ENCODE measurements around the gene RDH13. TPM values are rescaled to one million over a fixed set of nuclear protein-coding genes. Genes with fewer than 3 reads are reported as not detected.
A peak's percentile ranks its signal among the peaks of the same experiment; 100 is the strongest.

RDH13 gene
- total and polyA plus RNA-seq, 2 of the 8 experiments (the other 6 are each of a cell fraction or from before 2014, with no cell fraction given) = 15.9 to 31.5 TPM

GRCh38 chr19:55088543-55089341 lies 25.8 kb upstream of the RDH13 start:
- ChIA-PET CTCF (ENCODE audit: partially characterized antibody) (interaction anchor here (0.5 to 4.5 kb wide), 34 partner anchors 9 to 608 kb away, joined by 3 to 26 read pairs (median 4); partner anchors contain the start of genes DNAAF3, EPS8L1, PPP1R12C and TMEM238), POLR2A (ENCODE audit: partially characterized antibody) (interaction anchor here (0.6 to 8.7 kb wide), 10 partner anchors 8 to 626 kb away, joined by 3 to 72 read pairs (median 3); partner anchors contain the start of genes EPS8L1 and PPP1R12C)
- no peak overlapping the region for H3K56ac ChIP-seq (replicated peaks; ENCODE audit: insufficient read length, low read depth, low read length)
- H3K4me2 ChIP-seq (ENCODE audit: insufficient read depth in 1 of 2, low read depth in 2 of 2, low read length in 2 of 2) = peak overlapping the region; percentile 37 to 71; a peak in 3 of 4 replicates
- 0 out of 8 replicates have a peak overlapping the region, but pooled peaks of 1 of the 4 experiments have one; percentile 84 for H3K4me3 ChIP-seq (ENCODE audit: extremely low read depth in 1 of 4, insufficient read depth in 2 of 4, low read depth in 3 of 4, low read length in 4 of 4)
- peaks cover 0 to 5% (median 2%) of the 10 kb centered on the region in 4 experiments; a peak in 2 of 8 replicates for H3K36me3 ChIP-seq (ENCODE audit: control insufficient read depth in 2 of 4, insufficient read depth in 4 of 4, low read length in 3 of 4)
- H3K9me3 ChIP-seq (ENCODE audit: insufficient read depth in 2 of 2, low read depth in 1 of 2, low read length in 1 of 2) = no peaks in the 10 kb centered on the region
- peaks cover 0 to 3% (median 1%) of the 10 kb centered on the region in 4 experiments; a peak in 3 of 7 replicates for H3K27me3 ChIP-seq (replicated peaks in 1 of 4; ENCODE audit: control insufficient read depth in 3 of 4, extremely low read depth in 1 of 4, insufficient read depth in 3 of 4, low read length in 3 of 4)
- H2BK15ac ChIP-seq (ENCODE audit: low read length) = 0 out of 2 replicates have a peak overlapping the region, but pooled peaks have one; percentile 61
- no peak overlapping the region for H3K14ac ChIP-seq (ENCODE audit: insufficient read length)
- peak overlapping the region; percentile 48; the same call in 1 of the 2 replicates for H3K18ac ChIP-seq (ENCODE audit: extremely low read depth, low read length)
- H4K20me1 ChIP-seq (replicated peaks in 1 of 2; ENCODE audit: control insufficient read depth in 1 of 2, insufficient read depth in 2 of 2, low read length in 2 of 2) = peaks cover 14 to 15% of the 10 kb centered on the region in 2 experiments
- H3K79me1 ChIP-seq (ENCODE audit: low read depth, low read length) = no peaks in the 10 kb centered on the region; the same call in 1 of the 2 replicates
- H2BK5ac ChIP-seq (ENCODE audit: low read depth, low read length) = no peak overlapping the region
- H3K9ac ChIP-seq (replicated peaks in 1 of 4; ENCODE audit: extremely low read depth in 1 of 4, low read depth in 3 of 4, low read length in 3 of 4) = no peak overlapping the region
- no peak overlapping the region for H4K5ac ChIP-seq (ENCODE audit: insufficient read length, low read depth, low read length)
- H3K4me1 ChIP-seq (replicated peaks in 1 of 4; ENCODE audit: control insufficient read depth in 3 of 4, insufficient read depth in 4 of 4, low read length in 3 of 4) = peaks cover 0 to 37% (median 24%) of the 10 kb centered on the region in 4 experiments; a peak in 6 of 7 replicates
- no peak overlapping the region for H4K8ac ChIP-seq (ENCODE audit: extremely low read depth, insufficient read depth, low read length)
- no peak overlapping the region for H4K91ac ChIP-seq (replicated peaks; ENCODE audit: insufficient read length, low read length)
- 0 out of 2 replicates have a peak overlapping the region, but pooled peaks have one; percentile 26 for H2AK5ac ChIP-seq (ENCODE audit: low read depth, low read length)
- H3K79me2 ChIP-seq (ENCODE audit: control insufficient read depth in 1 of 2, insufficient read depth in 2 of 2, low read length in 2 of 2) = no peaks in the 10 kb centered on the region
- no peak overlapping the region for H2BK12ac ChIP-seq (ENCODE audit: low read depth, low read length)
- H2AFZ ChIP-seq (ENCODE audit: low read length) = no peak overlapping the region
- H3K23me2 ChIP-seq (ENCODE audit: low read depth, low read length) = peaks cover 21% of the 10 kb centered on the region
- DNase-seq (ENCODE audit: low read depth in 1 of 2, low spot score in 2 of 2) (peak in 1 of 2 experiments; percentile 99), FAIRE-seq (no peak)
- no peak overlapping the region for H2BK120ac ChIP-seq (replicated peaks; ENCODE audit: low read depth, low read length)
- H2BK20ac ChIP-seq (ENCODE audit: low read length) = no peak overlapping the region
- H3K4ac ChIP-seq (replicated peaks; ENCODE audit: insufficient read length, low read depth, low read length) = no peak overlapping the region
- WGBS, 2 experiments (ENCODE audit: extremely low coverage in 1 of 2, insufficient coverage in 1 of 2, insufficient read length in 1 of 2, insufficient replicate concordance in 2 of 2, low coverage in 1 of 2, low lambda C conversion rate in 2 of 2, missing lambda C conversion rate in 1 of 2) = 79% methylated on average over 8 of the region's 18 CpGs; no CpG with 5 or more reads in 1 of the 2 experiments
- no peak overlapping the region for H3K27ac ChIP-seq (ENCODE audit: low read depth, low read length)
- no peak overlapping the region for H3K23ac ChIP-seq (ENCODE audit: insufficient read length)
- TF ChIP-seq SP4 (IDR thresholded peaks at IDR 0.05; ENCODE audit: low read length) (0 out of 2 replicates have a peak, but pooled peaks have one; percentile 39), SRF (IDR thresholded peaks at IDR 0.05; ENCODE audit: low read depth, low read length) (no peak), TAF1 (IDR thresholded peaks at IDR 0.05; ENCODE audit: low read depth, low read length) (0 out of 2 replicates have a peak, but pooled peaks have one; percentile 28), RAD21 (IDR thresholded peaks at IDR 0.05 in 1 of 2, conservative IDR thresholded peaks at IDR 0.05 in 1 of 2; ENCODE audit: low read depth in 2 of 2, low read length in 2 of 2) (peak; percentile 12 to 41; a peak in 3 of 4 replicates)
- TF ChIP-seq, protein P1, sequence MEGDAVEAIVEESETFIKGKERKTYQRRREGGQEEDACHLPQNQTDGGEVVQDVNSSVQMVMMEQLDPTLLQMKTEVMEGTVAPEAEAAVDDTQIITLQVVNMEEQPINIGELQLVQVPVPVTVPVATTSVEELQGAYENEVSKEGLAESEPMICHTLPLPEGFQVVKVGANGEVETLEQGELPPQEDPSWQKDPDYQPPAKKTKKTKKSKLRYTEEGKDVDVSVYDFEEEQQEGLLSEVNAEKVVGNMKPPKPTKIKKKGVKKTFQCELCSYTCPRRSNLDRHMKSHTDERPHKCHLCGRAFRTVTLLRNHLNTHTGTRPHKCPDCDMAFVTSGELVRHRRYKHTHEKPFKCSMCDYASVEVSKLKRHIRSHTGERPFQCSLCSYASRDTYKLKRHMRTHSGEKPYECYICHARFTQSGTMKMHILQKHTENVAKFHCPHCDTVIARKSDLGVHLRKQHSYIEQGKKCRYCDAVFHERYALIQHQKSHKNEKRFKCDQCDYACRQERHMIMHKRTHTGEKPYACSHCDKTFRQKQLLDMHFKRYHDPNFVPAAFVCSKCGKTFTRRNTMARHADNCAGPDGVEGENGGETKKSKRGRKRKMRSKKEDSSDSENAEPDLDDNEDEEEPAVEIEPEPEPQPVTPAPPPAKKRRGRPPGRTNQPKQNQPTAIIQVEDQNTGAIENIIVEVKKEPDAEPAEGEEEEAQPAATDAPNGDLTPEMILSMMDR (IDR thresholded peaks at IDR 0.05; ENCODE audit: control extremely low read depth in 1 of 3, insufficient read depth in 1 of 3, low read depth in 1 of 3, low read length in 3 of 3) = peak; percentile 57 to 59 (median 58)
